GM19455 (cell line): ENCODE data around the gene PRKG1.

ENCODE experiments used
- ATAC-seq: cut with Tn5 transposase; IDR thresholded peaks from one replicate; pipeline ENCODE4 v1.9.1; 2021; ENCODE audit not compliant: unreplicated experiment

The PRKG1 gene

GRCh38 chr10:51485668-51486067, 411.4 kb downstream of the PRKG1 start:
- ATAC-seq = no peak

- ATAC-seq = no peak
Measured at GRCh38 chr10:51487576-51487975, 413.3 kb downstream of the PRKG1 start.

GRCh38 chr10:51488766-51489408, 414.6 kb downstream of the PRKG1 start:
- ATAC-seq = no peak

GRCh38 chr10:51498424-51498823, 424.1 kb downstream of the PRKG1 start:
- ATAC-seq = no peak

- no peak for ATAC-seq
Measured at GRCh38 chr10:51501396-51501795, 427.1 kb downstream of the PRKG1 start.

- no peak for ATAC-seq
Measured at GRCh38 chr10:51502124-51502523, 427.8 kb downstream of the PRKG1 start.

- no peak for ATAC-seq
Measured at GRCh38 chr10:51503378-51503777, 429.1 kb downstream of the PRKG1 start.

- no peak for ATAC-seq
Measured at GRCh38 chr10:51507476-51507875, 433.2 kb downstream of the PRKG1 start.

- no peak for ATAC-seq
Measured at GRCh38 chr10:51508156-51508555, 433.9 kb downstream of the PRKG1 start.

GRCh38 chr10:51510231-51510630, 435.9 kb downstream of the PRKG1 start:
- ATAC-seq = no peak

- no peak for ATAC-seq
Measured at GRCh38 chr10:51521605-51522004, 447.3 kb downstream of the PRKG1 start.

- no peak for ATAC-seq
Measured at GRCh38 chr10:51522858-51523257, 448.6 kb downstream of the PRKG1 start.

GRCh38 chr10:51523440-51523839, 449.2 kb downstream of the PRKG1 start:
- no peak for ATAC-seq

- no peak for ATAC-seq
Measured at GRCh38 chr10:51524041-51524440, 449.8 kb downstream of the PRKG1 start.

GRCh38 chr10:51527522-51528219, 453.4 kb downstream of the PRKG1 start:
- no peak for ATAC-seq

GRCh38 chr10:51528527-51528926, 454.2 kb downstream of the PRKG1 start:
- no peak for ATAC-seq

- no peak for ATAC-seq
Measured at GRCh38 chr10:51530541-51530940, 456.3 kb downstream of the PRKG1 start.

GRCh38 chr10:51532044-51532443, 457.8 kb downstream of the PRKG1 start:
- ATAC-seq = no peak

- ATAC-seq = no peak
Measured at GRCh38 chr10:51542853-51543252, 468.6 kb downstream of the PRKG1 start.

GRCh38 chr10:51544933-51545332, 470.6 kb downstream of the PRKG1 start:
- ATAC-seq = no peak

- no peak for ATAC-seq
Measured at GRCh38 chr10:51547941-51548340, 473.7 kb downstream of the PRKG1 start.

GRCh38 chr10:51552879-51553278, 478.6 kb downstream of the PRKG1 start:
- ATAC-seq = no peak
